ENCODE results near the gene SERPINI1. TPM values are rescaled to one million over a fixed set of nuclear protein-coding genes. Genes with fewer than 3 reads are reported as not detected.

The SERPINI1 gene, protein sequence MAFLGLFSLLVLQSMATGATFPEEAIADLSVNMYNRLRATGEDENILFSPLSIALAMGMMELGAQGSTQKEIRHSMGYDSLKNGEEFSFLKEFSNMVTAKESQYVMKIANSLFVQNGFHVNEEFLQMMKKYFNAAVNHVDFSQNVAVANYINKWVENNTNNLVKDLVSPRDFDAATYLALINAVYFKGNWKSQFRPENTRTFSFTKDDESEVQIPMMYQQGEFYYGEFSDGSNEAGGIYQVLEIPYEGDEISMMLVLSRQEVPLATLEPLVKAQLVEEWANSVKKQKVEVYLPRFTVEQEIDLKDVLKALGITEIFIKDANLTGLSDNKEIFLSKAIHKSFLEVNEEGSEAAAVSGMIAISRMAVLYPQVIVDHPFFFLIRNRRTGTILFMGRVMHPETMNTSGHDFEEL
- 2.9 and 5.4 TPM in 2 replicates for total RNA-seq

DNA sequence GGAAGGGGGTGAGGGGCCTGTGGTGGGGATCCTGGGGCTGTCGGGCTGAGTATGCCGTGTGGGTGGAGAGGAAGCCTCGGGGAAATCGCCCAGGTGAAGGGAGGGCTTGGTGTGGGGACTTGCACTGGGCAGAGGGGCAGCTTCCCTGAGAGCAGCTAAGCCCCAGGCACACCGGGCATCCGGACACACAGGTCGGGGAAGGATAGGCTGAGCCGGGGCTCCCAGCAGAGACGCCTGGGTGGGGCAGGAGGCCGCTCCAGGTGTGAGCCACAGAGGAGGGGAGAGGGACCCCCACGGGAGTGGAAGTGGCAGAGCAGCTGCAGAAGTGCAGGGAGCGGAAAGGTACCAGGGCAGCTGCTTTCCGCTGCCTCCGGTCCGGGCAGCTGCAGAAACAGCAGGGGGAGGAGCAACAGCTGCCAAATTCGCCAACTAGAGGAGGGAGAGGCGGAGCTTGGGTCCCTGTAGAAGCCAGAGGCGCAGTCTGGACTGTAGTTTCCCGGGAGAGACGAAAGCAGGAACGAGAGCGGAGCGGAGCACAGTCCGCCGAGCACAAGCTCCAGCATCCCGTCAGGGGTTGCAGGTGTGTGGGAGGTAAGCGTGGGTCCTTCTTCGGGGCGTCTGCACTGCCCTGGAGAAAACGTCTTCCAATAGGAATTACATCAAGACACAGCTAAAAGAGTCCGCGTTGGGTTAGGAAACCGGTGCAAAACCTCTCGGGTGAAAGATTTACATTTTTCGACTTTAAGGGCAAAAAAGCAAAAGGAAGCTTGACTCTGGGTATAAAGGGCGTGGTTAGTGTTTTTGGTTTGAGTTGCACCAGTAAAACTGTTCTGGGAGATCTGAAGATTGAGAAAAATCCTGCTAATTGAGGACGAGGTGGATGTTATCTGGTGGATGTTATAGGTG, at the start of gene SERPINI1:
Gene SERPINI1 (plus strand): TSS at position 489 of the 906 bp plus-strand sequence. CDS start 53,408 bp downstream, outside the sequence.
- peak within 1 kb of the TSS; percentile 92 for H3K4me3 ChIP-seq (ENCODE audit: low read depth, low read length)
- TF ChIP-seq CTCF (conservative IDR thresholded peaks at IDR 0.05; ENCODE audit: low read depth, low read length), result no peak
- DNase-seq (ENCODE audit: low read depth), result peak; percentile 66

GRCh38 chr3:167691366-167691765, 44.2 kb upstream of the SERPINI1 start:
- no peak for DNase-seq (ENCODE audit: low read depth)
- TF ChIP-seq CTCF (conservative IDR thresholded peaks at IDR 0.05; ENCODE audit: low read depth, low read length), result no peak
- H3K4me3 ChIP-seq (ENCODE audit: low read depth, low read length), result no peak overlapping the region

- TF ChIP-seq CTCF (conservative IDR thresholded peaks at IDR 0.05; ENCODE audit: low read depth, low read length), result no peak
- DNase-seq (ENCODE audit: low read depth), result no peak
- H3K4me3 ChIP-seq (ENCODE audit: low read depth, low read length), result no peak overlapping the region
These were observed 41.4 kb upstream of the SERPINI1 start for GRCh38 chr3:167694121-167694520.

DNA sequence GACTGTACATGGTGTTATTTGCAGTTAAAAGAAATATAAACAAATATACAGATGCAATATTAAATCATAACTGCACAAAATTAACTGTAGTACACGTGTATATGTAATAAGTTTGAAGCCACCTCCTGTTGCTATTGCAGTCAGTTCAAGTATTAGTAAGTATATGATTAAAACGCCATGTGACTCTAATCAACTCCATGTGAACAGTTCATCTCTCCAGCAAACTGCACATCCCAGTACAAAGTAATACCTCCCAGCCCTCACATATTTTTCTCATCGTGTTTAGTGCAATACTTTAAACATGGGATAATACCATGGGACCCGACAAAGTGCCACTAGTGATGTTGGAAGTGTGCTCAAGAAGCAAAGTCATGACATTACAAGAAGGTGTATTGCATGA, 35.5 kb upstream of the SERPINI1 start:
- no peak for DNase-seq (ENCODE audit: low read depth)
- TF ChIP-seq CTCF (conservative IDR thresholded peaks at IDR 0.05; ENCODE audit: low read depth, low read length), result no peak
- H3K4me3 ChIP-seq (ENCODE audit: low read depth, low read length), result no peak overlapping the region

GRCh38 chr3:167700926-167701325, 34.6 kb upstream of the SERPINI1 start:
- no peak for DNase-seq (ENCODE audit: low read depth)
- no peak for TF ChIP-seq CTCF (conservative IDR thresholded peaks at IDR 0.05; ENCODE audit: low read depth, low read length)

DNA sequence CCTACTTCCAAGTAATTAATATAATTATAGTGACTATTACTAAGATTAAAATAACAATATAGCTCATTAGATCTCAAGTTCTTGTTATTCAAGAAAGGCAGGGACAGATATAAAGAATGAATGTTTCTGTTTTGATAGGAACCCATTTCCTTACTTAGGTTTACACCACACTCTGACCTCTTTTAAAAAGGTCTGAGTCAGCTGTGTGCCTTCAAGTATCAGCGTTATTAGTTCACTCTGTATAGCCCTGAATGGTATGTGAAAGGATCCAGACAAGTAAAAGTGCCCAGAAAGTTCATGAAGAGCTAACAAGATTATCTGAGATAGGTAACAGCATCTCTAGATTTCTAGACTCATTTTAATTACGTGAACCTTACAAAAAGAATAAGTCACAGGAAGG, 29.7 kb upstream of the SERPINI1 start:
- H3K4me3 ChIP-seq (ENCODE audit: low read depth, low read length), result no peak overlapping the region
- DNase-seq (ENCODE audit: low read depth), result no peak
- no peak for TF ChIP-seq CTCF (conservative IDR thresholded peaks at IDR 0.05; ENCODE audit: low read depth, low read length)

More at GRCh38 chr3:167700926-167701325, 34.6 kb upstream of the SERPINI1 start:
- no peak overlapping the region for H3K4me3 ChIP-seq (ENCODE audit: low read depth, low read length)
